HG02870 (cell line): ENCODE results near the gene RAD51B.

Source experiments
- ATAC-seq: cut with Tn5 transposase; IDR thresholded peaks from one replicate; pipeline ENCODE4 v1.9.1; 2021; ENCODE audit warnings: mild to moderate bottlenecking, moderate library complexity; ENCODE audit not compliant: unreplicated experiment

The RAD51B gene

GRCh38 chr14:68511129-68512047 lies 691.8 kb downstream of the RAD51B start:
- no peak for ATAC-seq

- no peak for ATAC-seq
These were observed 692.5 kb downstream of the RAD51B start for GRCh38 chr14:68512088-68512487.

- no peak for ATAC-seq
These were observed 693.6 kb downstream of the RAD51B start for GRCh38 chr14:68513137-68513536.

GRCh38 chr14:68513838-68514607 lies 694.4 kb downstream of the RAD51B start:
- peak; percentile 71 for ATAC-seq

- ATAC-seq = no peak
These were observed 695.1 kb downstream of the RAD51B start for GRCh38 chr14:68514608-68515194.

GRCh38 chr14:68516342-68516741 lies 696.8 kb downstream of the RAD51B start:
- ATAC-seq = no peak

- ATAC-seq = no peak
These were observed 698.6 kb downstream of the RAD51B start for GRCh38 chr14:68518166-68518565.

GRCh38 chr14:68518761-68519670 lies 699.4 kb downstream of the RAD51B start:
- no peak for ATAC-seq

GRCh38 chr14:68519671-68520187 lies 700.1 kb downstream of the RAD51B start:
- no peak for ATAC-seq

- ATAC-seq = no peak
These were observed 701.3 kb downstream of the RAD51B start for GRCh38 chr14:68520637-68521556.

GRCh38 chr14:68521557-68521901 lies 702.0 kb downstream of the RAD51B start:
- ATAC-seq = no peak

GRCh38 chr14:68521961-68522509 lies 702.5 kb downstream of the RAD51B start:
- ATAC-seq = no peak

GRCh38 chr14:68522510-68523325 lies 703.1 kb downstream of the RAD51B start:
- no peak for ATAC-seq

GRCh38 chr14:68523326-68523610 lies 703.7 kb downstream of the RAD51B start:
- ATAC-seq = no peak

- ATAC-seq = no peak
These were observed 704.6 kb downstream of the RAD51B start for GRCh38 chr14:68523989-68524725.

GRCh38 chr14:68525516-68525915 lies 705.9 kb downstream of the RAD51B start:
- no peak for ATAC-seq

- no peak for ATAC-seq
These were observed 707.0 kb downstream of the RAD51B start for GRCh38 chr14:68526512-68527091.
